HG03575 (cell line): Measurements from ENCODE around the gene PTTG1IP.

Experiments used
- ATAC-seq: cut with Tn5 transposase; IDR thresholded peaks from one replicate; pipeline ENCODE4 v1.9.1; 2021; ENCODE audit not compliant: unreplicated experiment, insufficient number of reproducible peaks, low FRiP score; ENCODE audit errors: extremely low read depth

Gene PTTG1IP

GRCh38 chr21:44910229-44911067 is 37.0 kb upstream of the PTTG1IP start:
- ATAC-seq, result no peak

- no peak for ATAC-seq
Measured at GRCh38 chr21:44909719-44910118, 36.2 kb upstream of the PTTG1IP start.

- ATAC-seq, result no peak
Measured at GRCh38 chr21:44908908-44909307, 35.4 kb upstream of the PTTG1IP start.

- ATAC-seq, result no peak
Measured at GRCh38 chr21:44907966-44908895, 34.7 kb upstream of the PTTG1IP start.

GRCh38 chr21:44907225-44907965 is 33.9 kb upstream of the PTTG1IP start:
- no peak for ATAC-seq

- ATAC-seq, result no peak
Measured at GRCh38 chr21:44905728-44906090, 32.2 kb upstream of the PTTG1IP start.

- ATAC-seq, result no peak
Measured at GRCh38 chr21:44905016-44905727, 31.7 kb upstream of the PTTG1IP start.

GRCh38 chr21:44904141-44904923 is 30.8 kb upstream of the PTTG1IP start:
- no peak for ATAC-seq

- ATAC-seq, result no peak
Measured at GRCh38 chr21:44903689-44904088, 30.2 kb upstream of the PTTG1IP start.

- ATAC-seq, result no peak
Measured at GRCh38 chr21:44903050-44903685, 29.7 kb upstream of the PTTG1IP start.

- ATAC-seq, result no peak
Measured at GRCh38 chr21:44902268-44903049, 29.0 kb upstream of the PTTG1IP start.

- no peak for ATAC-seq
Measured at GRCh38 chr21:44901391-44902074, 28.0 kb upstream of the PTTG1IP start.

GRCh38 chr21:44900559-44901251 is 27.2 kb upstream of the PTTG1IP start:
- no peak for ATAC-seq

GRCh38 chr21:44899768-44900558 is 26.5 kb upstream of the PTTG1IP start:
- no peak for ATAC-seq
